Activated T-cell treated with anti-CD3 and anti-CD28 coated beads for 4 hours (primary cell): ENCODE results near the gene RNF166.
A peak's percentile ranks its signal among the peaks of the same experiment; 100 is the strongest.

Experiments used
- DNase-seq: peaks from one replicate; pipeline ENCODE4 v3.0.0-alpha.2; 2020

RNF166 gene

GRCh38 chr16:88739139-88739976 is 33.1 kb upstream of the RNF166 start:
- DNase-seq, result no peak

- no peak for DNase-seq
Measured at GRCh38 chr16:88738151-88739084, 32.2 kb upstream of the RNF166 start.

DNA sequence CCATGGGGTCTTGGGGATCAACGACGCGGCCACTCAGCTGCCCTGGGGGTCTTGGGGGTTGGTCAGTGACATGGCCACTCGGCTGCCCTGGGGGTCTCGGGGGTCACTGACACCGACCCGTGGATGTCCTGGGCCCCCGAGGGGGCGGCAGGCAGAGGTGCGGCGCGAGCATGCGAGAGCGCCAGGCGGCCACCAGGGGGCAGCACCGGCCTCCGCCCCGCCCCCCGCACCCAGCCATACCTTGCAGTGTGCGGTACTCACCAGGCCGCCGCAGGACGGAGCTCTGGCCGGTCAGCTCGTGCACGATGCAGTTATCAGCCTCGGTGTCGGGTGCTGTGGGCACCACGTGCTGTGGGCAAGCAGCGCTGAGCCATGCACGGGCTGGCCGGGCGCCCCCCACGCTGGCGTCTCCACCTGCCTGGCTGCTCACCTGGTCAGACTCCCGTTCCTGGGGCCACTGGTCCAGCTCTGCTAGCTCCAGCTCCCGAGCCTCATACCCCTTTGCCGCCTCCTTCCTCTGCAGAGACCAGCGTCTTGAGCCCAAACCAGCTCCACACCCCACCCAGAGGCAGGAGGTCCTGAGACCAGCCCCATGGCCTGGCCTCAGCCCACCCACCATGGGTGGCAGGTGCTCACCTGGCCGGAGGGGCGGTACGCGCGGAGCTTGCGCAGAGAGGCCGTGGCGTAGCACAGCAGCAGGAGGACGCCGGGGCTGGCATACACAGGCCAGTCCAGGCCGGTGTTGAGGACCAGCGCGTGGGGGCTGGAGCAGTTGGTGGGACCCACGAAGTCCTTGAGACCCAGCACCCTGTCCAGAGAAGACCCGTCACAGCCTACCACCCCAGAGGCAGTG is 31.3 kb upstream of the RNF166 start:
- peak; percentile 50 for DNase-seq

- DNase-seq, result no peak
Measured at GRCh38 chr16:88736496-88736895, 30.3 kb upstream of the RNF166 start.

GRCh38 chr16:88736088-88736487 is 29.9 kb upstream of the RNF166 start:
- DNase-seq, result no peak

DNA sequence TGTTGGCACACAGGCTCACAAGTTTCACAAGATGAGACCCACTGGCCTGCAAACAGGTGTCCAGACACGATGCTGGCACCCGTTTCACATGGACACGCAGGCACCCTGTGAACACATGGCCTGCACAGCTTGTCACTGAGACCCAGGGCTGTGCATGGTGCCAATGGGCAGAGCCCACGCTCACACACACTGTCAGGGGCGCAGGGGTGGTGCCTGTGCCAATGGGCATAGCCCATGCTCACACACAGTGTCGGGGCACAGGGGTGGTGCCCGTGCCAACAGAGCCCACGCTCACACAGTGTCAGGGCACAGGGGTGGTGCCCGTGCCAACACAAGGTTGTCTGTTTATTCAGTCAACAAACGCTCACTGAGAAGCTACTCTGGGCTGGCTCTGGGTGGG is 29.4 kb upstream of the RNF166 start:
- no peak for DNase-seq

DNA sequence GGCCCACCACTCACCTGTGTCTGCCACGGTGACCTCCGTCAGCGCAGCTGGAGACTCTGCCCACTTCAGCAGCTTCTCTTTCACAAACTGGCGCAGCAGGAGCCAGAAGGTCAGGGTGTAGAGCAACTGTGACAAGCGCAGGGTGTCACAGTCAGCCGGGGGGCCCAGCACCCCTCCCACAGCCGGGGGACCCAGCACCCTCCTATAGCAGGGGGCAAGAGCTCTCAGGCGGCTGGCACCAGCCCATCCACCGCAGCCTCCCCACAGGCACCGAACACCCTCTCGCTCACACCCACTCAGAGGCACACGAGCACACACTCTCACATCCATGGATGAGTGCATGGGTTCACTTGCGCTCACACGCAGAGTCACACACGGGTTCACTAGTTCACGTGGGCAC is 28.9 kb upstream of the RNF166 start:
- no peak for DNase-seq

- no peak for DNase-seq
Measured at GRCh38 chr16:88734361-88734728, 28.1 kb upstream of the RNF166 start.

- DNase-seq, result no peak
Measured at GRCh38 chr16:88733630-88734360, 27.6 kb upstream of the RNF166 start.

DNA sequence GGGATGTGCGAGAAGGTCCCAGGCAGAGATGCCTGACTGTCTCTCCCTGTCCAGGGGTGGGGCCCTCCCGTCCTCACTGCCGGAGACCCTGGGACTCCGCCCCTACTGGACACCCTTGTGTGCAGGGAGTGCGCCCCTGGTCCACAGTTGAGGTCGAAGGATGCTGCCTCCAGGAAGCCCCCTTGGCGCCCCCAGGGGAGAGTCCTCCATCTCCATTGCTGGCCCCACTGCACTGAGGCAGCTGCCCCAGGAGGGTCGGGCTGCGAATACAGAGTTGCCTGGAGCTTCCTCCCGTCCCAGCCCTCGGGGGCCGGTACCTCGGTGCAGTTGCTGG is 26.7 kb upstream of the RNF166 start:
- DNase-seq, result no peak

DNA sequence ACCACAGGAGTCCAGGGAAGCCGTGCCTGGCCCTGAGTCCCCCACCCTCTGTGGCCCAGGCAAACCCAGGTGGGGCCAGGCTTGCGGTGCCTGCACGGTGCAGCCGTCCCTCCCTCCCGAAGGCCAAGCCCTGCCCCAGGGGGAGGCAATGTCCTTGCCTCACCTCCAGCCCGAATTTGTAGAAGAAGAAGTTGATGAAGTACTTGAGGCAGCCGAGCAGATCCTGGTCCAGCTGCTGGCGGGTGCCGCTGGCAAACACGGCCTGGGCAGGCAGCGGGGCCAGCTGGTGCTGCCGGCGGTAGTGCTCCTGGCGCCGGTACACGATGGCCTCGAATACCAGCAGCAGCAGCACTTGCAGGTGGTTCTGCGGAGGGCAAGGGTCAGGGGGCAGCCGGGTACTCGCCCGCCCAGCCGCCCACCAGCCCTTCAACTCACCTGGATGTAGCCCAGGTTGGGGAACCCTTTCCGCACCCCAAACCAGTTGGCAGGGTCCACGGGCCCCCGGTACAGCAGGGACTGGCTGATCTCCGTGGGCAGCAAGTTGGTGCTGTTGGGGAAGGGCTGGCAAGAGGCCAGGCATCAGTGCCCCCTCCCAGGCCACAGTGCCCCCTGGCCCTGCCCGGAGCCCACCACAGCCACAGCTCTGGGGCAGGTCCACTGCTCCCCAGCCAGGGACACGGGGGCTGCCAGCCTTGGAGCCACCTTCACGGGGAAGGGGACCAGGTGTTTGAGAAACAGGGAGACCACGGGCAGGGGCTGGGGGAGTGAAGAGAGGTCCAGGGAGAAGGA is 26.2 kb upstream of the RNF166 start:
- no peak for DNase-seq

DNA sequence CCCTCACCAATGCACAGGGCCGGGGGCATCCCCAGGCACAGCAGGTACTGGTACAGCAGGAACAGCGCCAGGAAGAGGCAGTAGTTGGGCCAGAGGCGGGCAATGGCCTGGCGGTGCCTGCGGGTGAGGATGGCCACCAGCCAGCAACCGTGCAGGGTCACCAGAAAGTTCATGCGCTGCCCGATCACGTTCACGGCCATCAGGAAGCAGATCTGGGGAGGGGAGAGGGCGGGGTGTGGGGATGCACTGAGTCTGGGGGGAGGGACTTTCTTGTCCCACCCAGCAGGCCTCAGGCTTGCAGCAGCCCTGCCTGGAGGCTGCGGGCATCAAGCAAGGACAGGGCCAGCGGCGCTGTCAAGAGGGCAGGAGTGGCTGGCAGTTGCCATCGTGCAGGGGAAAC is 25.5 kb upstream of the RNF166 start:
- DNase-seq, result no peak

- no peak for DNase-seq
Measured at GRCh38 chr16:88730632-88731607, 24.7 kb upstream of the RNF166 start.

- DNase-seq, result no peak
Measured at GRCh38 chr16:88727871-88728270, 21.7 kb upstream of the RNF166 start.

GRCh38 chr16:88726981-88727380 is 20.8 kb upstream of the RNF166 start:
- no peak for DNase-seq

DNA sequence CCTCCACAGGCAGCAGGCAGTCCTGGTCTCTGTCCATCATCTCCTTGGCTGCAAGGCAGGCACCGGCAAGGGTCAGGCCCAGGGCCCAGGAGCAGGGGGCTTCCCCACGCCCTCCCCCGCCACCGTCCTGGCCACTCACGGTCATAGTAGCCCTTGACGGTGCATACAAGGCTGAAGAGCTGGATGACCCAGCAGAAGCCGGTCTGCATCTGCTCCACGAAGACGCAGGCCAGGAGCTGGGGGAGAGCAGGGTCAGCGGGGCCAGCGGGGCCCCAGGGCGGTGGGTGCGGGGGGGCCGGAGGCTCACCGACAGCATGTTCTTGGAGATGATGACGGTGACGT is 20.2 kb upstream of the RNF166 start:
- DNase-seq, result no peak

DNA sequence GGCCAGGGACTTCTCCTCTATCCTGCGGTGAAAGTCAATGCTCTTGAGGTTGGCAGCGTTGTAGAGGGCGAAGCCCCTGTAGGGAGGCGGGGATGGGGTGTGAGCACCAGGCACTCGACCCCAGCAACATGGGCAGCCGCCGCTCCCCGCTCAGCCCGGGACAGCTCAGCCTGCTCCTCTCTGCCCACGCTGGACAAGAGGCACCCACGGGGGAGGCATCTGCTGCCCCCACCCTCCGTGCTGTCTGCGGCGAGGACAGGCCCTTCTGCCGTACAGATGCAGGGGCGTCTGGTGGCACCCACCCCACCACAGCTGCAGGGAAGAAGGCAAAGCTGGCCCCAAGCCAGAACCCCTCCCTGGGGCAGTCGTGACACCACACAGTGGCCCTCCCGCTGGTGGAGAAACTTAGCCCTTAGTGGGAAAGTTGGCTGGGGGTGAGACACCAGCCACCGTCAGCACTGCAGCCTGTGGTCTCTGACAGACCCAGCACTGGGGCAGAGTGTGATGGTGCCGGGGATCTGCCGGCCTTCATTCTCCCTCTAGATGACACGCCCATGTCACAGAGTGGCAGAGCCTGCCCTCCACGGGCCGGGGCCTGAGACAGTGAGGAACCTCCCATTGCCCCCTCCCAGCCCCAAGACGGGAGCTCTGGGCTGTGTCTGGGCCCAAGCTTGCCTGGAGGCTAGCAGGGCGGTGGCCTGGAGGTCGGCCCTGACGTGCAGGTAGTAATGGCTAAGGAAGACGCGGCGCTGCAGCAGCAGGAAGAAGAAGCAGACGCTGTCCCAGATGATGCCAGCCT is 19.6 kb upstream of the RNF166 start:
- DNase-seq, result no peak

GRCh38 chr16:88724855-88725555 is 18.8 kb upstream of the RNF166 start:
- no peak for DNase-seq

- no peak for DNase-seq
Measured at GRCh38 chr16:88723911-88724310, 17.7 kb upstream of the RNF166 start.
